Trophoblast cell (in vitro differentiated cells and primary cell): Measurements from ENCODE around the gene RNU6-9.

Experiments used
- DNase-seq, 2 donors: peaks; one replicate each; pipeline ENCODE4 v3.0.0-alpha.2; 2016
- H2AFZ ChIP-seq: 2 replicates; pipeline ENCODE4 v1.6.1; 2013; ENCODE audit warnings: low read length, moderate library complexity, mild to moderate bottlenecking; ENCODE audit not compliant: insufficient read depth, poor library complexity
- H2AK5ac ChIP-seq: 2 replicates; pipeline ENCODE4 v1.6.1; 2013; ENCODE audit warnings: mild to moderate bottlenecking, low read length
- H2BK120ac ChIP-seq: 2 replicates; pipeline ENCODE4 v1.6.1; 2013; ENCODE audit warnings: low read length, mild to moderate bottlenecking, moderate library complexity; ENCODE audit not compliant: insufficient read depth, poor library complexity
- H2BK12ac ChIP-seq: 2 replicates; pipeline ENCODE4 v1.6.1; 2013; ENCODE audit warnings: mild to moderate bottlenecking, low read length, moderate library complexity
- H2BK5ac ChIP-seq: 2 replicates; pipeline ENCODE4 v1.6.1; 2013; ENCODE audit warnings: low read length, low read depth, moderate library complexity, mild to moderate bottlenecking; ENCODE audit not compliant: poor library complexity
- H3K14ac ChIP-seq: 2 replicates; pipeline ENCODE4 v1.6.1; 2013; ENCODE audit warnings: mild to moderate bottlenecking, low read length
- H3K18ac ChIP-seq: 2 replicates; pipeline ENCODE4 v1.6.1; 2013; ENCODE audit warnings: mild to moderate bottlenecking, low read length
- H3K23ac ChIP-seq: 2 replicates; pipeline ENCODE4 v1.6.1; 2013; ENCODE audit warnings: low read length
- H3K27ac ChIP-seq: 2 replicates; pipeline ENCODE4 v1.5.1; 2013; ENCODE audit warnings: low read depth, mild to moderate bottlenecking, inconsistent platforms, low read length, moderate library complexity
- H3K27me3 ChIP-seq: 2 replicates; pipeline ENCODE4 v1.6.1; 2013; ENCODE audit warnings: inconsistent platforms, mild to moderate bottlenecking, low read length, moderate library complexity; ENCODE audit not compliant: insufficient read depth
- H3K36me3 ChIP-seq, 2 experiments: 1 replicate in 1 of 2; 2 replicates in 1 of 2; pipeline ENCODE4 v1.6.1; 2013; ENCODE audit warnings: low read length in 2 of 2, mild to moderate bottlenecking in 2 of 2, moderate library complexity in 1 of 2; ENCODE audit not compliant: insufficient read depth in 2 of 2, control insufficient read depth in 1 of 2
- H3K4ac ChIP-seq: 2 replicates; pipeline ENCODE4 v1.6.1; 2013; ENCODE audit warnings: low read depth, mild to moderate bottlenecking, low read length, moderate library complexity
- H3K4me1 ChIP-seq, 2 experiments: 1 replicate in 1 of 2; 2 replicates in 1 of 2; pipeline ENCODE4 v1.6.1; 2013; ENCODE audit warnings: low read length in 2 of 2, mild to moderate bottlenecking in 2 of 2, moderate library complexity in 1 of 2; ENCODE audit not compliant: insufficient read depth in 2 of 2, control insufficient read depth in 1 of 2
- H3K4me2 ChIP-seq: 2 replicates; pipeline ENCODE4 v1.6.1; 2013; ENCODE audit warnings: inconsistent platforms, mild to moderate bottlenecking, low read length, moderate library complexity
- H3K4me3 ChIP-seq: 2 replicates; pipeline ENCODE4 v1.5.1; 2013; ENCODE audit warnings: mild to moderate bottlenecking, low read depth, low read length, inconsistent platforms
- H3K79me1 ChIP-seq: one replicate; pipeline ENCODE4 v1.6.1; 2013; ENCODE audit warnings: low read length
- H3K79me2 ChIP-seq: 2 replicates; pipeline ENCODE4 v1.6.1; 2013; ENCODE audit warnings: low read length, mild to moderate bottlenecking; ENCODE audit not compliant: control insufficient read depth, insufficient read depth, poor library complexity
- H3K9ac ChIP-seq: 2 replicates; pipeline ENCODE4 v1.6.1; 2013; ENCODE audit warnings: mild to moderate bottlenecking, low read length
- H3K9me3 ChIP-seq: 2 replicates; pipeline ENCODE4 v1.6.1; 2013; ENCODE audit warnings: low read depth, mild to moderate bottlenecking, control low read depth, inconsistent platforms, low read length; ENCODE audit not compliant: insufficient read depth
- H4K12ac ChIP-seq: 2 replicates; pipeline ENCODE4 v1.6.1; 2013; ENCODE audit warnings: low read depth, mild to moderate bottlenecking, low read length, moderate library complexity
- H4K8ac ChIP-seq: 2 replicates; pipeline ENCODE4 v1.6.1; 2013; ENCODE audit warnings: low read depth, mild to moderate bottlenecking, low read length, moderate library complexity
- H4K91ac ChIP-seq: one replicate; pipeline ENCODE4 v1.6.1; 2013; ENCODE audit warnings: low read depth, mild to moderate bottlenecking, low read length, moderate library complexity
- WGBS: extraction: QIAGEN DNeasy Blood & Tissue Kit; methylation state at CpG from one replicate; pipeline ENCODE4 v1.1.7; 2013; ENCODE audit warnings: missing lambda C conversion rate; ENCODE audit not compliant: insufficient read length, insufficient coverage; ENCODE audit errors: extremely low coverage; 5-methylcytosine and 5-hydroxymethylcytosine counted together

RNU6-9 gene

DNA sequence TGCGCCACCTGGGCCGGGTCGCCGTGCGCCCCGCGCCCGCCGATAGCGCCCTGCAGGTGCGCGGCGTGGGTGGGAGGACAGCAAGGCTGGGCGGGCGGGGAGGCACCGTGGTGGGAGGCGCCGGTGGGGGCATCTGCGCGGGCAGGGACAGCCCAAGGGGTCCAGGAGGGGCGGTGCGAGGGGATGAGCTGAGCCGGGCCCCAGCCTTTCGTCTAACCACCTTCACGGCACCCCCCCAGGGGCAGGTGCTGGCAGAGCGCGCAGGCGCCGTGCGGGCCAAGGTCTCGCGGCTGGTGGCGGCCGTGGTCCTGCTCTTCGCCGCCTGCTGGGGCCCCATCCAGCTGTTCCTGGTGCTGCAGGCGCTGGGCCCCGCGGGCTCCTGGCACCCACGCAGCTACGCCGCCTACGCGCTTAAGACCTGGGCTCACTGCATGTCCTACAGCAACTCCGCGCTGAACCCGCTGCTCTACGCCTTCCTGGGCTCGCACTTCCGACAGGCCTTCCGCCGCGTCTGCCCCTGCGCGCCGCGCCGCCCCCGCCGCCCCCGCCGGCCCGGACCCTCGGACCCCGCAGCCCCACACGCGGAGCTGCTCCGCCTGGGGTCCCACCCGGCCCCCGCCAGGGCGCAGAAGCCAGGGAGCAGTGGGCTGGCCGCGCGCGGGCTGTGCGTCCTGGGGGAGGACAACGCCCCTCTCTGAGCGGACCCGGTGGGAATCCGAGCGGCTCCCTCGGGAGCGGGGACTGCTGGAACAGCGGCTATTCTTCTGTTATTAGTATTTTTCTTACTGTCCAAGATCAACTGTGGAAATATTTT is 27.0 kb downstream of the RNU6-9 start:
- no peak overlapping the region for H2BK5ac ChIP-seq
- no peak overlapping the region for H2AK5ac ChIP-seq
- H4K12ac ChIP-seq, result no peak overlapping the region
- no peak overlapping the region for H3K14ac ChIP-seq
- H3K4me3 ChIP-seq, result no peak overlapping the region
- no peak overlapping the region for H2BK12ac ChIP-seq
- peaks cover 18 to 32% of the 10 kb centered on the region in 2 experiments for H3K4me1 ChIP-seq
- H3K4me2 ChIP-seq, result peak overlapping the region; percentile 54
- no peak overlapping the region for H3K9ac ChIP-seq
- H3K79me2 ChIP-seq, result peaks cover 9% of the 10 kb centered on the region
- WGBS, result no CpG with 5 or more reads among the region's 84 CpGs
- H3K79me1 ChIP-seq, result peaks cover 23% of the 10 kb centered on the region
- no peak overlapping the region for H2BK120ac ChIP-seq
- no peak overlapping the region for H3K27ac ChIP-seq
- H3K9me3 ChIP-seq, result peaks cover 13% of the 10 kb centered on the region
- H3K27me3 ChIP-seq, result peaks cover 40% of the 10 kb centered on the region
- peak overlapping the region; percentile 39 for H2AFZ ChIP-seq
- no peaks in the 10 kb centered on the region for H3K36me3 ChIP-seq
- H4K91ac ChIP-seq, result no peak overlapping the region
- H4K8ac ChIP-seq, result no peak overlapping the region
- no peak overlapping the region for H3K18ac ChIP-seq
- no peak overlapping the region for H3K4ac ChIP-seq
- peak; percentile 51 to 62 for DNase-seq
- no peak overlapping the region for H3K23ac ChIP-seq

DNA sequence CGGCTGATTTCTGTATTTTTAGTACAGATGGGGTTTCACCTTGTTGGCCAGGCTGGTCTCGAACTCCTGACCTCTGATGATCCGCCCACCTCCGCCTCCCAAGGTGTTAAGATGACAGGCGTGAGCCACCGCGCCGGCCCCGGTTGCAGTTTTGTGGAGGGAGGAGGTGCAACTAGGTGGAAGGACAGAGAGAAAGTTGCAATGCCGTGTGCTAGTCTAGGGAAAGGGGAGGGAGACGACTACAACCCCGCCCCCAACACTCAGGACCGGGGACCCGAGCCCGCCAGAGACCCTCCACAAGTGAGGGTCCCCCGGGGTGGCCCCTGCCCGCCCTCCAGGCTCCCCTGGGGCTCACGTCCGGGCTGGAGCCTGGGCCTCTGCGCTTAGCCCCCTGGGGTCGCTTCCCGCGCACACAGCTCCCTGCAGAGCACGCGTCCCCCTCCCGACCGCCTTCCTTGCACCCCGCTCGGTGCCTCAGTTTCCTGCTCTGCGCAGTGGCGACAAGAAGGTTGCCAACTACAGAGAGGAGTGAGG is 31.3 kb downstream of the RNU6-9 start:
- peaks cover 24 to 34% of the 10 kb centered on the region in 2 experiments for H3K4me1 ChIP-seq
- peaks cover 47% of the 10 kb centered on the region for H3K79me1 ChIP-seq
- H4K8ac ChIP-seq, result peak overlapping the region; percentile 84
- H3K4me3 ChIP-seq, result peak overlapping the region; percentile 98
- H3K27me3 ChIP-seq, result peaks cover 15% of the 10 kb centered on the region
- peak overlapping the region; percentile 76 for H2BK12ac ChIP-seq
- peak overlapping the region; percentile 1 for H3K9ac ChIP-seq
- H4K91ac ChIP-seq, result peak overlapping the region; percentile 96
- peak overlapping the region; percentile 83 for H3K18ac ChIP-seq
- peak overlapping the region; percentile 58 for H4K12ac ChIP-seq
- peaks cover 5% of the 10 kb centered on the region for H3K9me3 ChIP-seq
- peak overlapping the region; percentile 85 for H2AFZ ChIP-seq
- peak overlapping the region; percentile 87 for H3K4ac ChIP-seq
- peak overlapping the region; percentile 86 for H3K14ac ChIP-seq
- no CpG with 5 or more reads among the region's 31 CpGs for WGBS
- H3K27ac ChIP-seq, result peak overlapping the region; percentile 98
- H3K36me3 ChIP-seq, result peaks cover 12% of the 10 kb centered on the region in 2 experiments
- peaks cover 35% of the 10 kb centered on the region for H3K79me2 ChIP-seq
- H2BK120ac ChIP-seq, result peak overlapping the region; percentile 96
- peak in 1 of 2 donors; percentile 35 for DNase-seq
- peak overlapping the region; percentile 59 for H3K4me2 ChIP-seq
- H2AK5ac ChIP-seq, result peak overlapping the region; percentile 73
- no peak overlapping the region for H3K23ac ChIP-seq
- peak overlapping the region; percentile 91 for H2BK5ac ChIP-seq

DNA sequence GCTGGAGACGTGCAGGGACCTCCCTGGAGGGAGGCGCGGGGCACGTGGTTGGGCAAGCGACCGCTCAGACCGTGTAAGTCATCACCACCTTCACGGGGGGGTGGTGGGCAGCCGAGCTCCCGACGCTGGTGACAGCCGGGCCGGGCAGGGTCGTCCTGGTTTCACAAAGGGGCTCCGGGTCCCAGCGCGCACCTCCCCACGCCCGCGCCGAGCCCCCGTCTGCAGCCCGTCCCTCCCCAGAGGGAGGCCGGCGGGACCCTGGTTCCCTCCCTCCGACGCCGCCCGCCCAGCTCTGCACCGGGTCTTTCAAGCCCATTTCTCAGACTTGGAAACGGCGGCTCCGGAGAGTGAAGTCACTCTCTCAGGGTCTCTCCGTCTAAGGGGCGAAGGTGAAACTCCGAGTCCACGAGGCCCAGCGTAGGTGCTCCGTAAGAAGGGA is 31.8 kb downstream of the RNU6-9 start:
- Histone ChIP-seq H3K27me3 (peaks cover 11% of the 10 kb centered on the region), H3K18ac (peak overlapping the region; percentile 83), H3K4me3 (peak overlapping the region; percentile 98), H3K4me1 (peaks cover 24 to 35% of the 10 kb centered on the region in 2 experiments), H3K27ac (peak overlapping the region; percentile 98), H3K14ac (peak overlapping the region; percentile 86), H2AK5ac (peak overlapping the region; percentile 73), H2BK120ac (peak overlapping the region; percentile 96), H3K9ac (no peak overlapping the region), H3K36me3 (peaks cover 17% of the 10 kb centered on the region in 2 experiments), H4K8ac (peak overlapping the region; percentile 84), H3K23ac (no peak overlapping the region), H2BK5ac (peak overlapping the region; percentile 91), H3K79me2 (peaks cover 38% of the 10 kb centered on the region), H3K4me2 (peak overlapping the region; percentile 59), H4K12ac (peak overlapping the region; percentile 58), H3K9me3 (peaks cover 2% of the 10 kb centered on the region), H2BK12ac (peak overlapping the region; percentile 76), H2AFZ (peak overlapping the region; percentile 85), H3K4ac (peak overlapping the region; percentile 87), H3K79me1 (peaks cover 51% of the 10 kb centered on the region), H4K91ac (peak overlapping the region; percentile 96)
- WGBS, result no CpG with 5 or more reads among the region's 39 CpGs
- DNase-seq, result peak; percentile 82 to 89

DNA sequence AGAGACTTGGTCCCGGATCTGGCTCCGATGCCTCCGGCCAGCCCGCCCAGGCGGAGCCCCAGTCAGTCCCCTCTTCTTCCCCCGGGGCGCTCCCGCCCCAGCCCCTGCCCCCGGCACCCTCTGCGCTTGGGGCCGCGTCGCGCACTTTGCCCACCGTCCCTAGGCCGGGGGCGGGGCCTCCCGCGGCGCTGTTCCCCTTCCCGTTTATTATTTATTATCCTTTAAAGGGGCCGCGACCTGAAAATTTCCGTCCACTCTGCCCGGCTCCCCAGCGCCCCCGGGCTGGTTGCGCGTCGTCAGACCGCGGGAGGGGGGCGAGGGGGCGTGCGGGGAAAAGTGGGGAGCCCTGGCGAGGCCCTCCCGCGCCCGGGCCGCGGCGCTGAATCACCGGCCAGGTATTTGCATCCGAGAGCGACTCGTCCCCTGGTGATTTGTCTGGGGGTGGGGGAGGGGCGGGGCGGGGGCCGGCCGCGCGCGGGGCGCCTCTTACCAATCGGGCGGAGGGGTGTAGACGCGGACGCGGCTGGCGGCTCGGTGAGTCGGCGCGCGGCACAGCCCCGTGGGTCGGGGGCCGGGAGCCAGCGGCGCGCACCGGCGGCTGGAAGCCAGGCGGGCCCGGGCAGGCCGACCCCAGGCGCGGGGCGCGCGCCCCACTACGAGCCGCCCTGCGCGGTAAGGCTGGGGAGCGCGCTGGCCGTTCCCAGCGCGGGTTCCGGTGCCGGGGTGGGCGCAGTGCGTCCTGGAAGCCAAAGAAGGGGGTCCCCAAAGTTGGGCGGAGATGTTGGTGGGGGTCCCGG is 32.4 kb downstream of the RNU6-9 start, which contains the start of gene ARID3A:
Gene ARID3A (plus strand): TSS at position 510 of the 797 bp plus-strand sequence. CDS start 3,494 bp downstream, outside the sequence.
- H2AFZ ChIP-seq, result peak within 1 kb of the TSS; percentile 85
- H3K18ac ChIP-seq, result peak within 1 kb of the TSS; percentile 98
- peaks cover 53% of the 10 kb centered on the region for H3K79me1 ChIP-seq
- H3K36me3 ChIP-seq, result peaks cover 19 to 21% of the 10 kb centered on the region in 2 experiments
- no peak within 1 kb of the TSS for H3K23ac ChIP-seq
- WGBS, result no CpG with 5 or more reads among the region's 97 CpGs
- peaks cover 2% of the 10 kb centered on the region for H3K9me3 ChIP-seq
- peak within 1 kb of the TSS; percentile 100 for H3K14ac ChIP-seq
- peak within 1 kb of the TSS; percentile 97 for H2AK5ac ChIP-seq
- H3K4me2 ChIP-seq, result peak within 1 kb of the TSS; percentile 87
- H3K27me3 ChIP-seq, result peaks cover 4% of the 10 kb centered on the region
- peak within 1 kb of the TSS; percentile 95 for H4K12ac ChIP-seq
- peak within 1 kb of the TSS; percentile 100 for H3K9ac ChIP-seq
- H3K79me2 ChIP-seq, result peaks cover 38% of the 10 kb centered on the region
- DNase-seq, result peak; percentile 55 to 84
- peak within 1 kb of the TSS; percentile 76 for H2BK12ac ChIP-seq
- H3K27ac ChIP-seq, result peak within 1 kb of the TSS; percentile 98
- peak within 1 kb of the TSS; percentile 100 for H3K4ac ChIP-seq
- peak within 1 kb of the TSS; percentile 100 for H2BK5ac ChIP-seq
- H4K91ac ChIP-seq, result peak within 1 kb of the TSS; percentile 100
- peaks cover 24 to 32% of the 10 kb centered on the region in 2 experiments for H3K4me1 ChIP-seq
- peak within 1 kb of the TSS; percentile 98 for H3K4me3 ChIP-seq
- H4K8ac ChIP-seq, result peak within 1 kb of the TSS; percentile 94
- peak within 1 kb of the TSS; percentile 100 for H2BK120ac ChIP-seq
